ENCODE results near the gene CAPN13.

CAPN13 gene

GRCh38 chr2:30786923-30787685, 20.1 kb downstream of the CAPN13 start:
- no peak for DNase-seq

DNA sequence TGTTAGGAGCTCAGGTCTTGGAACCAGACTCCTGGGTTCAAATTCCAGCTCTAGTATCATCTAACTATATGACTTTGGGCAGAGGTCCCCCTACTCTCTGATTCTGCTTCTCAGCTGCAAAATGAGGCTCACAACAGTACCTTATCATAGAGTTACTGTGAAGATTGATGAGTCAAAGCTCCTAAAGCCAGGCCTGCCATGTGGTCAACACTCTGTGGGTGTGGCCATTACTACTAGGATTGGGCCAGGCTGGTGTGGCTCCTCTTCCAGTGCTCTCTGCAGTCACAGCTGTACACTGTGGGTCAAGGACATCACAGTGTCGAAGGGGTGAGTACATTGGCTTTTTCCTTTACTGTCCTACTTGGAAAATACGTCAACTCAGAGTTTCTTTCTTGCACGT, 22.6 kb downstream of the CAPN13 start:
- no peak for DNase-seq

DNA sequence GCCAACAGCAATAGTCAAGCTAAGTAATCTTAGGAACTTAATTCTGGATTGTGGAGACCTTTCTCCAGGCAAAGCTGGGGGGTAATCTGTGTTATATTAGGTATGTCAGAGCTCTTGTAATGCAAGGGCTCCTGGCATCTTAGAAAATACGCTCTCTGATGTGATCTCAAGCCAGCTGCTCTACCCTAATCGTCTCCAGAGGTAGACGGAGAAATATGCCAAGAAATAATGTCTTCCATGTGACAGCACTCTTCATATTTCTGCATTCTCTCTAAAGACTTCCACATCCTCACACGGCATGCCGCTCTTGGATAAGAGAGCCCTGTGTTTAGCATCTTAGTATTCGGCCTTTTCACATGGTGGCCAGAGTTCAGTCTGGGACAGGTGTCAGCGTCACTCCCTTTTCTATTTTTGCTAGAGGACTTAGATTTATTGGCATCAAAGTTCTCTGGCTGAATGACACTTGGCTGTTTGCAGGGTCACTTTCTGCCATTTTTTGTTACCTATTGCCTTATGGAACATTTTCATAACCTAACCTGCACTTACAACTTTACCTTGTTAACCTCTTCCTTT, 25.2 kb downstream of the CAPN13 start:
- no peak for DNase-seq

- DNase-seq: no peak
These were observed 25.8 kb downstream of the CAPN13 start for GRCh38 chr2:30781451-30781850.

DNA sequence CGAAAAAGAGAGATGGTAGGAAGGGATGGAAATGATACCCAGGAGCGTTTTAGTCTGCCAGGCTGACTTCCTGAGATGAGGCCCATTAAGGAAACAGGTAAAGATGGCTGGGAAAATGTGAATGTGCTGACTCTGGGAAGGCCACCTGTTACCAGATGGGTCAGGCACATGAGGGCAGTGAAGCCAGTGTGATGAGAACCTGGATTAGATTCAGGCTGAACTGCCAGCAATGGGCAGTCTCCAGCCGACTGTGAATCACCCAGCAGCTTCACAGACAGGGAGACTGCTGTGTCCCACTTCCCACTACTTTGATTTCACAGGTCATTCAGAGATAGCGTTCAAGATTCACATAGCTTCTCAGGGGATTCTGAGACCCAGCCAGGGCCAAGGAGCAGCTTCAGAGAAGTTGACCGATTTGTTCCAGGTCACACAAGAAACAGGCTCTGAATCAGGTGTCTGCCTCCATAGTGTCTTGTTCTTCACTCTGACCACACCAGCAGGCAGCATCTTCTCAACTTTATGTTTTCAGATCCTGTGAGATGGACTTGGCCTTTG, 26.4 kb downstream of the CAPN13 start:
- DNase-seq: no peak

- peak; percentile 4 for DNase-seq
These were observed 28.6 kb downstream of the CAPN13 start for GRCh38 chr2:30778611-30779010.

DNA sequence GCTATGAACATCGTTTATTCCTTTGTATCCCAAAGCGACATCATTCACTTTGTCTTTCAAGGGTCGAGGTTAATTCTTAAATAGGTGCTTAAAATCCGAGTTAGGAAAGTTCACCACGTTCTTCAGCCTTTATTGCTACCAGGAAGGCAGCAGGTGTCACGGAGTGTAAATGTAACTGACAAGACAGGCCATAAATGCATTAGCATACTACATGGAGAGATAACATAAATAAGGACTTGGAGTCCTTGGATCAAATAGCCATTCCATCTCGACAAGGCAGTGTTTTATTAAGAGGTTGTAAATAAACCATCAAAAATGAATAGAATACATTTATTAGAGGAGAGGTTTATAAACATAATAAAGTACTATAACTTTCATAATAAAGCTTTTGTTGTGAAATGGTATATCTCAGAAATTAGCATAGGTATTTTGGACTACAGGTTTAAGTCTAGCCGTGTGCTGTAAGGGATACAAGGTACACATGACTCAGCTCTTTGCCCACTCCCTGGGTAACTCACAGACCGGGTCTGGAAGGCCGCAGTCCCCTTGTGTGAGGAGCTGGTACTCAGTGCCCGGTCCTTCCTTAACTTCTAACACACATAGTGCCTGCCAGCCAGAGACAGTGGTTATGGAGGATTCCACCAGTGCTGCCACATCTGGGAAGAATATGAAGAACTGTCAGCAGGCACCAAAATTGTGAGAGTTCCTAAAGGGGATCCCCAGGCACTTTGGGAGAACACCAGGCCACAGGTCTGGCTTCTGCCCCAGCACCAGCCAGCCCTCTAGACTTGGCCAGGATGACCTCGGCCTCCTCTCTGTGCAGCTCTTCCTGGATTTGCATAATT, 29.4 kb downstream of the CAPN13 start:
- DNase-seq: no peak

- peak; percentile 6 for DNase-seq
These were observed 30.2 kb downstream of the CAPN13 start for GRCh38 chr2:30776831-30777635.

GRCh38 chr2:30775833-30776232, 31.4 kb downstream of the CAPN13 start:
- DNase-seq: peak; percentile 12

DNA sequence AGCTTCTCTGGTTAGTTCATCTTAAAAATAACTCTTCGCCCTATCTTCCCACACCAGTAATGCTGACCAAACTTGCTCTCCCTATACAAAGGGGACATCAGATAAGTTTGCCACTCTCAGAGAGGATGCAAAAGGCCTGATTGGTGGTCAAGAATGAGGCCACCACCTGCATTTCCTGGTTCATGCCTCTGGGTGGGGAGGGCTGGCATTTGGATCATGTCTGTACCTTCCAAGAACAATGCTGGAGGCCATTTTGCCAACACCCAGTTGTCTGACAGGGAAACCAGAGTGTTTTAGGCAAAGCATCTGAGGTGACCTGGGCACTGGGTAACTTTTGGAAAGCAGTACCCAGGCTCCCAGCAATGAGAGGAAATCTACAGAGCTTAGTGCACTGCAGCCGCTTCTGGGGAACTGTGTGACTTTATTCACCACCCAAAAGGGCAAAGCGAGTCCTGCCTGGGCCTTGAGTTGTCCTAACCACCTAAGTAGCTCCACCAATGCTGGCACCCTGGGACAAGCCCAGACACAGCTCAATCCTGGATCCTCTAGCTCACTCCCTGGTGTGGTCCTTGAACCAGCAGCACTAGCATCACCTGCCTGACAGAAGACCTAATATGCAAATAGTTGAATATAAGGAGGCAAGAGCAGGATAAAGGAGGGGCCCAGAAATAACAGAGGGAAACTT, 35.1 kb downstream of the CAPN13 start:
- DNase-seq: peak; percentile 11

- DNase-seq: no peak
These were observed 36.2 kb downstream of the CAPN13 start for GRCh38 chr2:30770816-30771576.

DNA sequence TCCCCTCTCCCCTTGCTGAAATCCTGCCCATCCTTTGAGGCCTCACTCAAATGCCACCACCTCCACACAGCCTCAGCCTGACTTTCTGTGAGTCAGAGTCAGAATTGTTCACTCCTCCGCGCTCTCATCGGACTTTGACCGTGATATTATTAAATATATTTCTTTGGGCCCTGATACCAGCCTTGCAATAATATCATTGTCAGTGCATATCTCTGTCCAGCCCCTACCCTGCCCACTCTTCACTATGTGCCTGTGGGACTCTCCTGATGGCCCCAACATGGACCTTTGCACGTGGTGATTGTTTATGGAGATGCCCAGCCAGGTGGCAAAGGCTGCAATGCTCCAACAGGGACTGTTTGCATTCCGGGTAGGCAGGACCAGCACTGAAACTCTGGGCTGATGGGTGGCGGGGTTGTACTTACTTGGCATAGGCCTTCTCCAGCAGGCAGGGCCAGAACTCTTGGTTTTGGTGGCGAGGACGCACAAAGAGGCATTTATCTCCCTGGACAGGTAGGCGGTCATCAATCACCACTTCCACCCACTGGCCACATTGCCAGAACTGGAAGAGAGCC, 37.3 kb downstream of the CAPN13 start:
- DNase-seq: peak; percentile 17

GRCh38 chr2:30769481-30769780, 37.8 kb downstream of the CAPN13 start:
- peak; percentile 5 for DNase-seq

GRCh38 chr2:30768708-30769480, 38.4 kb downstream of the CAPN13 start:
- peak; percentile 10 for DNase-seq

DNA sequence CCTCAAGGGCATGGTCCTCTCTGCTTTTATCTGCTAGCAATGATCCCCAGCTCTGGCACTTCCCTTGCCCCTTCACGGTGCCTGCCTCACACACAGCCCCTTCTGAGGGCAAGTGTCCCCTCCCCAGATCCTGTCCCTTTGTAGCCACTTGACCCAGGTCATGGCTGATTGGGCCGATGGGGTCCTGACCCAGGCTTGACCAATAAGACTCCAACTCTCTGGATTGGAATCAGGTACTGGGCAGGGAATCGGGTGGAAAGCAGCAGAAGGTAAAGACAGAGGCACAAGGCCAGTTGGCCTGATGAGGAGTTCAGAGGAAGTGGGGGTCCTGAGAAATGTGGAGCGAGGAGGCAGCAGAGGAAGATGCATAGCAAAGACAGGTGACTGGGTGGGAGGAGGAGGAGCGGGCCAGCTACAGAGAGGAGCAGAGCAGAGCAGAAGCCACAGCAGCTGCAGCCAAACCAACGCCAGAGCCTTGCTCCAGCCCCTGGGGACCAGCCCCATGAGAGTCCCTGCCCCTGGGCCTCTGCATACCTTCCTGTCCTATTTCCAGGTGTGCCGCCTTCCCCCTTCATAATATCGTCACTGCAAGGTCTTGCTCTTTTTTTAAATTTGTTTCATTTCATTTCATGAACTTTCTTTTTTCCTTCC, 39.1 kb downstream of the CAPN13 start:
- peak; percentile 15 for DNase-seq

DNA sequence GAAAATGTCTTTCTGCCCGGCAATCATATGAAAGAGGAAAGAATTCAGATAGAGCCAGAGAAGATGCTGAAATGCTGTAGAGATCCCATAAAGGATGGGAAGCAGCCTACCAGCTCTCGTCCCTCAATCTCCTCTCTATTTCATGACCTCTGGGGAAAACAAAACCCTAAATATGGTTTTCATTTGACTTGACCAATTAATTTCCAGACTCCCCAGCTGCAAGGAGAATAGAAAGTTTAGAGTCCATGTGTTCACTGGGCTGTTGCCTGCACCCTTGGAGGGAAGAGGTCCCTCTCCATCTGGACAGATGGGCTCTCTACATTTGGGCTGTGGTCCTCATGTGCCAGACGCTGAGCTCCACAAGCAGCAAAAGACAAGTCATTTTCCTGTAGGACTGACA, 40.6 kb downstream of the CAPN13 start:
- no peak for DNase-seq

- no peak for DNase-seq
These were observed 41.3 kb downstream of the CAPN13 start for GRCh38 chr2:30765876-30766470.

- DNase-seq: no peak
These were observed 42.1 kb downstream of the CAPN13 start for GRCh38 chr2:30765191-30765590.
